Neural crest cell (in vitro differentiated cells): Measurements from ENCODE around the gene CLDN2. TPM values are rescaled to one million over a fixed set of nuclear protein-coding genes. Genes with fewer than 3 reads are reported as not detected.

ENCODE experiments used
- DNase-seq: peaks from one replicate; pipeline ENCODE4 v3.0.0; 2021; ENCODE audit warnings: low read depth, mixed read lengths, low spot score
- H3K27ac Mint-ChIP-seq: one replicate; pipeline ENCODE4 v1.8.0; 2021; ENCODE audit warnings: mild to moderate bottlenecking, mixed read lengths; ENCODE audit not compliant: unreplicated experiment
- H3K27me3 Mint-ChIP-seq: 2 replicates; pipeline ENCODE4 v1.8.0; 2021; ENCODE audit warnings: low read depth, mild to moderate bottlenecking, mixed read lengths
- H3K36me3 Mint-ChIP-seq: 2 replicates; pipeline ENCODE4 v1.8.0; 2021; ENCODE audit warnings: low read depth, mild to moderate bottlenecking, mixed read lengths
- H3K4me1 Mint-ChIP-seq: 2 replicates; pipeline ENCODE4 v1.8.0; 2021; ENCODE audit warnings: mixed read lengths
- H3K4me3 Mint-ChIP-seq: one replicate; pipeline ENCODE4 v1.8.0; 2021; ENCODE audit warnings: mild to moderate bottlenecking, mixed read lengths
- H3K9me3 Mint-ChIP-seq: 2 replicates; pipeline ENCODE4 v1.8.0; 2021; ENCODE audit warnings: mixed read lengths
- CTCF ChIP-seq: fragments of 200-600 bp; sonication (generic); conservative IDR thresholded peaks from 2 replicates; pipeline ENCODE4 v1.5.0; 2021; ENCODE audit warnings: antibody characterized with exemption, mild to moderate bottlenecking
- total RNA-seq: library from RNA; stranded (reverse); gene quantifications from 2 replicates; pipeline ENCODE4 v1.2.1, GENCODE V29; 2021

The CLDN2 gene
- total RNA-seq, 1 donor from 2014 or later, result not detected

- no peaks in the 10 kb centered on the region for H3K36me3 Mint-ChIP-seq
- no peak for TF ChIP-seq CTCF
- H3K4me1 Mint-ChIP-seq, result peaks cover 12% of the 10 kb centered on the region
- H3K27ac Mint-ChIP-seq, result peak overlapping the region; percentile 88
- H3K27me3 Mint-ChIP-seq, result no peaks in the 10 kb centered on the region
- peak overlapping the region; percentile 42 for H3K4me3 Mint-ChIP-seq
- DNase-seq, result no peak
- H3K9me3 Mint-ChIP-seq, result no peaks in the 10 kb centered on the region
Measured at GRCh38 chrX:106932492-106932923, 12.3 kb downstream of the CLDN2 start.

- no peaks in the 10 kb centered on the region for H3K36me3 Mint-ChIP-seq
- H3K4me3 Mint-ChIP-seq, result no peak overlapping the region
- peak overlapping the region; percentile 88 for H3K27ac Mint-ChIP-seq
- no peak for DNase-seq
- H3K27me3 Mint-ChIP-seq, result no peaks in the 10 kb centered on the region
- no peaks in the 10 kb centered on the region for H3K9me3 Mint-ChIP-seq
- peaks cover 12% of the 10 kb centered on the region for H3K4me1 Mint-ChIP-seq
- no peak for TF ChIP-seq CTCF
Measured at GRCh38 chrX:106932960-106933537, 12.8 kb downstream of the CLDN2 start.

GRCh38 chrX:106933538-106933961, 13.3 kb downstream of the CLDN2 start:
- DNase-seq, result no peak
- H3K9me3 Mint-ChIP-seq, result no peaks in the 10 kb centered on the region
- H3K36me3 Mint-ChIP-seq, result no peaks in the 10 kb centered on the region
- H3K27me3 Mint-ChIP-seq, result no peaks in the 10 kb centered on the region
- no peak overlapping the region for H3K4me3 Mint-ChIP-seq
- H3K4me1 Mint-ChIP-seq, result peaks cover 12% of the 10 kb centered on the region
- H3K27ac Mint-ChIP-seq, result peak overlapping the region; percentile 19
- no peak for TF ChIP-seq CTCF

GRCh38 chrX:106935175-106935574, 15.0 kb downstream of the CLDN2 start:
- no peaks in the 10 kb centered on the region for H3K9me3 Mint-ChIP-seq
- peaks cover 12% of the 10 kb centered on the region for H3K4me1 Mint-ChIP-seq
- H3K4me3 Mint-ChIP-seq, result no peak overlapping the region
- H3K36me3 Mint-ChIP-seq, result no peaks in the 10 kb centered on the region
- no peak overlapping the region for H3K27ac Mint-ChIP-seq
- H3K27me3 Mint-ChIP-seq, result no peaks in the 10 kb centered on the region
- DNase-seq, result no peak
- TF ChIP-seq CTCF, result no peak

GRCh38 chrX:106936246-106936645, 16.0 kb downstream of the CLDN2 start:
- no peak overlapping the region for H3K4me3 Mint-ChIP-seq
- H3K27ac Mint-ChIP-seq, result no peak overlapping the region
- H3K27me3 Mint-ChIP-seq, result no peaks in the 10 kb centered on the region
- H3K36me3 Mint-ChIP-seq, result no peaks in the 10 kb centered on the region
- no peaks in the 10 kb centered on the region for H3K9me3 Mint-ChIP-seq
- TF ChIP-seq CTCF, result no peak
- DNase-seq, result no peak
- H3K4me1 Mint-ChIP-seq, result peaks cover 12% of the 10 kb centered on the region
